A673 (cell line): Measurements from ENCODE around the gene MPHOSPH9. TPM values are rescaled to one million over a fixed set of nuclear protein-coding genes. Genes with fewer than 3 reads are reported as not detected.
A peak's percentile ranks its signal among the peaks of the same experiment; 100 is the strongest.

Experiments used
- BruUV-seq: library from RNA; stranded (reverse); fragments of 400-500 nt; replicated peaks from 2 replicates; lab custom pipeline; 2021; lab: Mats Ljungman, UMichigan
- CTCF ChIA-PET: fragments of 300-600 bp; sonication (Branson Sonifier 250); formaldehyde crosslinking; loops from one replicate; lab custom pipeline; 2022; ENCODE audit warnings: antibody characterized with exemption; lab: Charles Lee
- POLR2A ChIA-PET: fragments of 300-600 bp; sonication (Branson Sonifier 250); formaldehyde crosslinking; loops from one replicate; lab custom pipeline; 2022; ENCODE audit warnings: antibody characterized with exemption; ENCODE audit not compliant: low non-redundant PET; lab: Charles Lee
- DNase-seq: peaks from one replicate; pipeline ENCODE4 v3.0.0-alpha.2; 2015; ENCODE audit warnings: low spot score
- H3K27ac ChIP-seq: fragments of 200-600 bp; sonication (generic); 2 replicates; pipeline ENCODE4 v1.5.1; 2016; ENCODE audit warnings: mixed run types, low read depth, mild to moderate bottlenecking, mixed read lengths, antibody characterized with exemption, low read length; ENCODE audit not compliant: poor library complexity, severe bottlenecking
- H3K27me3 ChIP-seq: fragments of 200-600 bp; sonication (generic); replicated peaks from 2 replicates; pipeline ENCODE4 v1.6.1; 2017; ENCODE audit warnings: mixed run types, low read depth, mild to moderate bottlenecking, mixed read lengths, antibody characterized with exemption, low read length; ENCODE audit not compliant: insufficient read depth, poor library complexity
- H3K36me3 ChIP-seq: fragments of 200-600 bp; sonication (generic); 2 replicates; pipeline ENCODE4 v1.6.1; 2016; ENCODE audit warnings: mixed run types, mild to moderate bottlenecking, mixed read lengths, antibody characterized with exemption, low read length; ENCODE audit not compliant: insufficient read depth, poor library complexity, severe bottlenecking
- H3K4me1 ChIP-seq: fragments of 200-600 bp; sonication (generic); 2 replicates; pipeline ENCODE4 v1.6.1; 2017; ENCODE audit warnings: mixed run types, mild to moderate bottlenecking, mixed read lengths, antibody characterized with exemption, low read length; ENCODE audit not compliant: insufficient read depth, poor library complexity, severe bottlenecking
- H3K4me3 ChIP-seq: fragments of 200-600 bp; sonication (generic); 2 replicates; pipeline ENCODE4 v1.5.1; 2016; ENCODE audit warnings: low read depth, mixed run types, mild to moderate bottlenecking, mixed read lengths, low read length; ENCODE audit not compliant: poor library complexity, severe bottlenecking
- H3K9me3 ChIP-seq: fragments of 200-600 bp; sonication (generic); 2 replicates; pipeline ENCODE4 v1.6.1; 2016; ENCODE audit warnings: mixed run types, low read depth, mild to moderate bottlenecking, mixed read lengths, antibody characterized with exemption, low read length; ENCODE audit not compliant: poor library complexity, severe bottlenecking
- CTCF ChIP-seq: fragments of 300-800, 200-600 bp; sonication (generic); conservative IDR thresholded peaks from 2 replicates; pipeline ENCODE4 v1.5.1; 2017; ENCODE audit warnings: low read depth, mild to moderate bottlenecking, antibody characterized with exemption, low read length, moderate library complexity, mixed read lengths
- EZH2 ChIP-seq: fragments of 200-600 bp; sonication (generic); IDR thresholded peaks from 2 replicates; pipeline ENCODE4 v1.6.1; 2017; ENCODE audit warnings: borderline replicate concordance, low read depth, mild to moderate bottlenecking, mixed read lengths, antibody characterized with exemption, low read length; ENCODE audit not compliant: poor library complexity, severe bottlenecking
- intact Hi-C: fragments of 100-400 bp; cut with micrococcal nuclease; formaldehyde crosslinking; loops from one replicate; pipeline ENCODE4 v1.10.0; 2022; ENCODE audit not compliant: unreplicated experiment
- total RNA-seq: library from RNA; stranded (reverse); gene quantifications from 2 replicates; pipeline ENCODE4 v1.2.3, GENCODE V29; 2021

Gene MPHOSPH9
- total RNA-seq, 1 experiment from 2014 or later: 80.8 TPM

DNA sequence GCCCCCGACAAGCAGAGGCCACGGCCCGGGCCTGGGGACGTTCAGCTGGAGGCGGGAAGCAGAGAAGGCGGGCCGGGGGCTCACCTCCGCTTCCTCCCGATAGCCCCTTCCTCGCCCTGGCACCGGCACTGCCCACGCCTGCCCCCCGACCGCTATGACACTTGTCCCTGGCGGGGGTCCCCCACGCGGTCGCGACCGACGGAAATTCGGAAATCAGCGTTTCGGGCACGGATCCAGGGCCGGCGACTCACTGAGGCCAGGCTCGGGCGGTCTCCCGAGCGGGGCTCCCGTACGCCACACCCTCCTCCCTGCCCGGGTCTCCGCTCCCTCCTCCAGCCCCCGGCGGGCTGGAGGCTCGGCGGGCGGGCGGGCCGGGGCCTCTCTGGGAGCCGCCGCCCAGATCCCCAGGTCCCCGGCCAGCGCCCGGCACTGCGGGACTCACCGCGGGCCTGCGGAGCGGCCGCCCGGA is 82.6 kb downstream of the MPHOSPH9 start:
- ChIA-PET POLR2A (no interaction called here), CTCF (interaction anchor here (0.6 kb wide), 1 partner anchor 107 kb away, joined by 8 read pairs; no protein-coding TSS in a partner anchor)
- peak; percentile 33 for DNase-seq
- H3K9me3 ChIP-seq: no peaks in the 10 kb centered on the region
- TF ChIP-seq CTCF: no peak
- no peak for TF ChIP-seq EZH2
- peaks cover 12% of the 10 kb centered on the region for H3K4me1 ChIP-seq
- H3K36me3 ChIP-seq: peaks cover 7% of the 10 kb centered on the region
- H3K27me3 ChIP-seq: no peaks in the 10 kb centered on the region
- BruUV-seq: no TSS peak
- H3K4me3 ChIP-seq: peak overlapping the region; percentile 70
- intact Hi-C loops: loop anchor here (5.0 kb wide), 1 partner anchor 168 kb away; the partner anchor contains the start of gene ARL6IP4
- H3K27ac ChIP-seq: peak overlapping the region; percentile 42

DNA sequence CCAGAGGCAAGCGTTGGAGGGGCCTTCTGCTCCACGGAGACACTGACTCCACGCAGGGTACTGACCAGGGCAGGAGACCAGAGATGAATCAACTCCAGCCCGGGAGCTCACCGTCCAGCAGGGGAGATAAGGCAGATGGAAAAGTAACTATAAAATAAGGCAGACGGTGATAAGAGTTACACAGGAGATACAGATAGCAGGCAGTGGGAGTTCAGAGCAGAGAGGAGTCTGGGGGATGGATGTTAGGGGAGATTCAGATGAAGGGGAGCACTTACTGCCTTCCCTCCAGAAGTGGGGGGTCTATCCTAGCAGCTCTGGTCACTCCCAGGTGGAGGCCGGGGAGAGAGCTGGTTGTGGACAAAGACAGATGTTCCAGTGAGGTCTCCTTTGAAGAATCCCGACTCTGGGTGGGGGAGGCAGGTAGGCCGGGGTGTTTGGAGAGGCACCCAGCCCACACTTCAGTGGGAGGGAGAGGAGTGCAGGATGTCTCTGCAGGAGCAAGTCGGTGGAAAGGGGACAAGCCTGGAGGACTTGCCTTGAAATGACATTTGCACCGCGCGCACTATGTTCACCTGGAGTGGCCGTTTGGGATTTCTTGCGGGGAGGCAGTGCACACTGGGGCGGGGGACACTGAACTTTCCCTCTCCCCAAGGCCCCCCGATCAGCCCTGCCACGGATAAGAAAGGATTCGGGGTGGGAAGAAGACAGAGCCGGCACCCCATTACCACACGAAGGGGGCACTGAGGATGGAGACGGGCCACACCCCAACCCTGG is 83.3 kb downstream of the MPHOSPH9 start:
- POLR2A ChIA-PET: no interaction called here
- no peak for TF ChIP-seq EZH2
- TF ChIP-seq CTCF: no peak
- Histone ChIP-seq H3K27ac (peak overlapping the region; percentile 42), H3K4me3 (peak overlapping the region; percentile 70), H3K36me3 (peaks cover 6% of the 10 kb centered on the region), H3K4me1 (peaks cover 12% of the 10 kb centered on the region), H3K9me3 (no peaks in the 10 kb centered on the region), H3K27me3 (no peaks in the 10 kb centered on the region)
- intact Hi-C loops: loop anchor here (5.0 kb wide), 1 partner anchor 167 kb away; the partner anchor contains the start of gene ARL6IP4
- CTCF ChIA-PET: no interaction called here
- no TSS peak for BruUV-seq
- no peak for DNase-seq

- TF ChIP-seq EZH2 (no peak), CTCF (no peak)
- H3K4me1 ChIP-seq: peaks cover 12% of the 10 kb centered on the region
- no peaks in the 10 kb centered on the region for H3K9me3 ChIP-seq
- no peaks in the 10 kb centered on the region for H3K36me3 ChIP-seq
- no peak overlapping the region for H3K27ac ChIP-seq
- ChIA-PET POLR2A (no interaction called here), CTCF (no interaction called here)
- intact Hi-C loops: no loop called here
- BruUV-seq: no TSS peak
- no peak for DNase-seq
- H3K27me3 ChIP-seq: no peaks in the 10 kb centered on the region
- no peak overlapping the region for H3K4me3 ChIP-seq
Observed at GRCh38 chr12:123149088-123149487, 83.9 kb downstream of the MPHOSPH9 start.
